ENCODE measurements around the gene ZEB1.

Gene ZEB1

DNA sequence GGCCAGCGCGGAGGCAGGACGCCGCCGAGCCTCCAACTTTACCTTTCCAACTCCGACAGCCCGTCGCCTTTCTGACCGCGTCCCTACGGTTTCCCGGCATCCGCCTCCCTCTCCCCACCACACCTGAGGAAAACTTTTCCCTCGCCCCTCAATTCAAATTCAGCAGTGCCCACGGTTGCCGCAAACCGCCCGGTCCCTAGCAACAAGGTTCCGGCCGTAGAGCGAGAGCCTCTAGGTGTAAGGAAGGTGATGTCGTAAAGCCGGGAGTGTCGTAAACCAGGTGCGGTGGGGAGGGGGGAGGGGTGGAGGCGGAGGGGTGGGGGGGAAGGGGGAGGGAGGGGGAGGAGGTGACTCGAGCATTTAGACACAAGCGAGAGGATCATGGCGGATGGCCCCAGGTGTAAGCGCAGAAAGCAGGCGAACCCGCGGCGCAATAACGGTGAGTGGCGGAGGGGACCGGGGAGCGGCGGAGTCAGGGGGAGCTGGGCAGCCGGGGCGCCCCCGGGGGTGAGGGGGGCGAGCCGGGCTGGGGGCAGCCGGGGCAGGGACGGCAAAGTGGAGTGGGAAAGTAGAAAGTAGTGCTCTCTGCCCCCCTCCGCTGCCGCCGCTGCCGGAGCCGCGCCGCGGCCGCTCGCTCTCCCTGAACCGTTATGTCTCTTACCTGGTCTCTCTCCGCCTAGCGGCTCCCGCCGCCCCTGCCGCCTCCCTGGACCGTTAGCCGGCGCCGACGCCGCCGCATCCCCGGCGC, at the start of gene ZEB1:
TSS of gene ZEB1 (plus strand) at position 363 of the 748 bp plus-strand sequence. CDS start at position 382, 19 bp downstream.
- peak; percentile 81 to 90 for DNase-seq (ENCODE audit: low read depth in 2 of 2)

DNA sequence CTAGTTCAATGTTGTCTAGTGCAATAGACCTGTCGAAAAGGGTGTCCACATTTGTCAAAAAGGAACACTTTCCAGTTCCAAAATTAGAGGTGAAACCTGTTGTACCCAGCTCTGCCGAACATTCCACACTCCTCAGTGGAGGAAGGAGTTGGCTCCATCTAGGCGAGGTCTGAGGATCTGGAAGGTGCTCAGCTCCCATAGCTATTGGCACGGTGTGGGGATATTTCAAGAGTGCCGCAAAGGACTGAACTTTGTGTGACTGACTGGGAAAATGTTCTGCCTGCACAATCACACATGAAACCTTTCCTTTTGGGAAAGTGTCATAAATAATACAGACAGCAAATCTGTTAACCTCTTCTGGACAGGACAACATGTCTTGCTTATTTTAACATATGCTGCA, 48.1 kb upstream of the ZEB1 start:
- DNase-seq (ENCODE audit: low read depth in 2 of 2) = no peak

DNA sequence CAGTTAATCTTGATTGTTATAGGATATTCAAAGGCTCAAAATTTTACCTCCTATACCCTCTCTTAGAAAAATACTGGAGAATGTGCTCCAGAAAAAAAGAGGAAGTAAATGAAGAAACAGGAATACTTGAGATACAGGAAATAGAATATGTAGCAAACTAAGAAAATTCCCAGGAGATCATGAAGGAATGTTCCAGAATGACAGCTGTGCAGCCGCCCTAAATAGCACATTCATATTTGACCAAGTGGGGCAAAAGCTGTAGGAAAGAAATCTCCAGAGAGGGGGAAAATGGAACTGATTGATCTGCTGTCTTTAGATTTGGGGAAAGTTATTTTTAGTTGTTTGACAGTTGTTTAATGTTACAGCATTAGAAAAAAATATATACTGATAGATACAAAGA, 46.2 kb upstream of the ZEB1 start:
- no peak for DNase-seq (ENCODE audit: low read depth in 2 of 2)

DNA sequence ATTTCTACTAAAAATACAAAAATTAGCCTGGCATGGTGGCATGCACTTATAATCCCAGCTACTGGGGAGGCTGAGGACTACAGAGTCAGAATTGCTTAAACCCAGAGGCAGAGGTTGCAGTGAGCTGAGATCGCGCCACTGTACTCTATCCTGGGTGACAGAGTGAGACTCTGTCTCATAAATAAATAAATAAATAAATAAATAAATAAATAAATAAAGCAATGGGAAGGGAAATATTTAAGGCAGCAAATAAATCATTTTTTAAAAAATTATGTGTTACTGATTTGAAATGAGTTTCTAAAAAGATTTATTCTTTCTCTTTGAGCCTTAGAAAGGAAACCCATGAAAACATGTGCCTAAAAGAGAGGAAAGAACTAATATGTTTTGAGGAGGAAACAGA, 45.2 kb upstream of the ZEB1 start:
- no peak for DNase-seq (ENCODE audit: low read depth in 2 of 2)

DNA sequence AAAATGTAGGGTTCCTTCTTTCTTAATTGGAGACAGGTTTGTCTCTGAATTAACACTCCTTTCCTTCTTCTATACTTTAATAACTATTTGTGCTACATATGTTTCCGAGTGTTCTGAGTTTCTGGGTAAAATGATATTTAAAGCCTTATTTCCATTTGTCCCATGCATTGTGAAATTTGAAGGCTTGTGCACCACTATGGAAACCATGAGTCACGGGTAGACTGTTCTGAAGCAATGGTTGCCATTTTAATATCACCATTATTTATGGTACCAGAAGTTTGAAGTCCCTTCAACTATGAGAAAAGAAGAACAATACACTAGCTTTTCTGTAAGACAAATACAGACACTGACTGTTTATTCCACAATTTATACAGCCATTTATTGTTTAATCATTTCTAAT, 44.7 kb upstream of the ZEB1 start:
- no peak for DNase-seq (ENCODE audit: low read depth in 2 of 2)

DNA sequence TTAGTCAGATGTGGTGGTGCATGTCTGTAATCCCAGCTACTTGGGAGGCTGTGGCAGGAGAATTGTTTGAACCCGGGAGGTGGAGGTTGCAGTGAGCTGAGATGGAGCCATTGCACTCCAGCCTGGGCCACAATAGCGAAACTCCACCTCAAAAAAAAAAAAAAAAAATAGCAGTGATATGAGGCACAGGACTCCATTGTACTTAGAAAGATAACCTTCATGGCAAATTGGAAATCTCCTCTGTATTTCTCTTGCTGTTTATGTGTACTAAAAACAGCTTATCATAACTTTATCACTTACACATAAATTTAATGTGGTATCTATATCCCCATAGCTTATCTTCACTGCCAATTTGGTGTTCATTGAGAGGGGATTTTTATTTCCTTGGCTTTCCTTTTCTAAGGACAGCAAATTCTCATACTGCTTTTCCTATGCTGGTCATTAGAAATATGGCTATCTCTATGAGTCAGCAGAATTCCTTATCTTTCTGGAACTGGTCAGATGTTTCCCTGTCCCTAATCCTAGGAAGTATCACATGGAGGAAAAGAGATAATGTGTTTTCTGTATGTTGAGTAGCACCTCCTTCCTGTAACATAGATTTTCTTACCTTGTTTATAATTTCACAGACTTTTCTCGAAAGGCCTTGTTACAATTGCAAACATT, 40.6 kb upstream of the ZEB1 start:
- no peak for DNase-seq (ENCODE audit: low read depth in 2 of 2)

DNA sequence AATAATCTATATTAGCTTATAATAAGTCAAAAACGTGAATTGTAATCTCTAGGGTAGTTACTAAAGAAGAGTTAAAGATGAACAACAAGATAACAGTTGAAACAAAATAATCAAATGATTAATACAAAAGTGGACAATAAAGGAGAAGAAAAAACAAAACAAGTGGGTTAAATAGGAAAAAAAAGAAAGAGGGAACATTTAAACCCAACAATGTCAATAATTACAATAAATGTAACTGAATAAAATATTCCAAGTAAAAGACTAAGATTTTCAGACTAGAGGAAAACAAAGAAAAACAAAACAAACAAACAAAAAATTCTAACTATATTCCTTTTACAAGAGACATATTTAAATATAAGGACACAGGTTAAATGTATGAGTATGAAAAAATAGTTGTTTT, 38.0 kb upstream of the ZEB1 start:
- DNase-seq (ENCODE audit: low read depth in 2 of 2) = no peak

DNA sequence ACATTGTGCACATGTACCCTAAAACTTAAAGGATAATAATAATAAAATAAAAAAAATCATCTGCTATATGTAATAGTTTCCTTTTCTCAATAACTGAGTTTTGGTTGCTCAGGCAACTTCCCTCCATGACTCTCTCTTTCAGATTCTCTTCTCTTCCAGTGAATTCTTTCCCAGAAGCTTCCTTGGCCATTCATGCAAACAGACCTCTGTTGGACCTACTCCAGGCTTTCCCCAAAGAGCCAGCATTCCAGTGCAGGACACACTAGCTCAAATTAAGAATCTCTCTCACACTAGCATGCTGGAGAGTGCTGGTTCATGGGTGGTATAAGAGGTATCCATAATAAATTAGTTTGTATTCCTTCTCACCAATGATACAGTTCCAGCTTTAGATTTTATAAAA, 31.0 kb upstream of the ZEB1 start:
- DNase-seq (ENCODE audit: low read depth in 2 of 2) = no peak

DNA sequence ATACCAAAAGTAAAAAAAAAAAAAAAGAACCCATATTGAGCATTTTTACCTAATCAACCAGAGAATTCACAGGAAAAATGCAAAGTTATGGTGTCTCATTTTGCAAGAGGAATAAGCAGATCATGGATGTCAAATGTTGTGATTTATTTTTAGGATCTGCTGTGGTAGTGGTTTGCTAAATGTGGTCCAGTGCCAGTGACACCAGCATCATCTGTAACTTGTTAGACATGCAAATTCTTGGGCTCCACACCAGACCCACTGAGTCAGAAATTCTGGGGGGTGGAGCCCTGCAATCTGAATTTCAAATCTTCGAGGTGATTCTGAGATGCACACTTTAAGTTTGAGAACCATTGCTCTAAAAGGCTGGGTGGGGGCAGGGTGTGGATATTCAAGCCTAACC, 30.1 kb upstream of the ZEB1 start:
- no peak for DNase-seq (ENCODE audit: low read depth in 2 of 2)

DNA sequence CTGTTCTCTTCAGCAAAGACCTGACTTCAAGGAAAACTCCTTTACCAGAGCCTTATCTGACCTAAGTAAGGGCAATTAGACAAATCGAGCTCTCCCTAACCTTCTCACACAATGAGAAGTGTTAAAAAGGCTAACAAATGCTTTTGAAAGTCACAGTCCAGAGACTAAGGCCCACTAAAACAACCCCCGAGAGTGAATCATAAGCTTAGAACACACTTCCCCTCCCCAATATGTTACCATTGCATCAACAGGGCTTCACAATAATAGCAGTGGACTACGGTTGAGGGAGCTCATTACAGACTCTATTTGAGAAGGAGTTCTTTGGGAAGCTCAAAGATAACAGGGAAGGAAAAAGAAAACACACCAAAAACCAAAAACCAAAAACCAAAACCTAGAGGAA, 28.6 kb upstream of the ZEB1 start:
- DNase-seq (ENCODE audit: low read depth in 2 of 2) = no peak

DNA sequence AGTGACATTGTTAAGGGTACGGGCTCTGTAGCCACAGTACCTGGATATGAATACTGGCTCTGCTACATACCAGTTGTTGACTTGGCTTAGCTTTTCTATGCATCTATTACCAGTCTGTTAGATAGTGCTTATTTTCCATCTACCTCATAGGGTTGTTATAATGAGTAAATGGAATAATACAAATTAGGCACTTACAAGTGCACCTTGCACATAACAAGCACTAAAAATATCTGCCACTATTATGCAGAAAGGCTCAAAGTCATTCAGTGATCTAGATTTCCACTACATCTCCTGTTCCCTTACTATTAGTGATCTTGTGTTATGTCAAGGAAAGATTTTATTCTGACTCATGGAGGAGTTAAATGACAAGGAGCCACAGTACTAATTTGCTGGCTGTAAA, 27.9 kb upstream of the ZEB1 start:
- no peak for DNase-seq (ENCODE audit: low read depth in 2 of 2)

DNA sequence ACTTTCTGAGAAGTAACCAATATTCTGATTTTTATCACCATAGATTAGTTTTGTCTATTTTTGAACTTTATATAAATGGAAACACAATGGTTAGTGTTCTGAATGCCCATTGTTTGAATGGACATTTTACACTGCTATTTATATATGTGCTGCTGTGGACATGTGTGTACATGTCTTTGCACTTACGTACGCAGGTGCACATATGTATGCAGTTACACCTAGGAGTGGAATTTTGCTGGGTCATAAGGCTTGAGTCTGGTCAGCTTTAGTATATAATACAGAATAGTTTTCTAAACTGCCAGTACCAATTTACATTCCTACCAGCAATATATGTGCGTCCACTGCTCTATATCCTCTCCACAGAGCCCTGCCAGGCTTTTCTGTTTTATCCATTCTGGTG, 24.5 kb upstream of the ZEB1 start:
- DNase-seq (ENCODE audit: low read depth in 2 of 2) = no peak

DNA sequence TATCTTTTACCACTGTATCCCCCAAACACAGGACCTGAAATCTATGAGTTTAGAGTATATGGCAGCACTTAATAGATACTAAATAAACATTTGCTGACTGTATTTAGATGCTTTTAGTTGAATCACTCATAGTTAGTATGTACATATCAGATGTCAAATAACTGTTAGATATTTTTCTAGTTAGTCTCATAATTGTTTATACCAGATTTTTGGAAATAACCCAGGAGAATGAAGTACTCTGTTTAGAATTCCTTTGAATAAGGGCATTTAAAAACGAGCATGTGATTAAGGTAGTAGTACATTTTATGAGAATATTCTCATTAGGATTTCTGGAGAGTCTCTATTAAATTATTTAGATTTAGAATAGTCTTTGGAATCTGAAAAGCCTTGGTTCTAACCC, 22.3 kb upstream of the ZEB1 start:
- no peak for DNase-seq (ENCODE audit: low read depth in 2 of 2)

DNA sequence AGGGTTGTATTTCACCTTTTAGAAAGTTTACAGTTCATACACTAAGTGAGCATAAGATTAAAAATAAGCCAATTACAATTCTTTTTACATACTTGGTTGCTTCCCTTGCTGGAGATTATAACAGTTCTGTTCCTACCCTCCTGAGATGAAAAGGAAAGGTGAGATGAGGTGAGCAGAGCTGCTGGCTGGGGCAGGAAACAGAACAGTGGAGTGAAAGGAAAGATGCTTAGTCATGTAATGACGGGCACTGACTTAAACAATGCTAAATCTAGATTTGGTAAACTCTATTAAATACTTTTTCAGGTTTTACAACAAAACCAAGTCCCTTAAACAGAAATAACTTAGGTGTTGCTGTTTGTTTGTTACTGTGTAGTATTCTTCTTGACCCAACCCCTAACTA, 19.9 kb upstream of the ZEB1 start:
- no peak for DNase-seq (ENCODE audit: low read depth in 2 of 2)

DNA sequence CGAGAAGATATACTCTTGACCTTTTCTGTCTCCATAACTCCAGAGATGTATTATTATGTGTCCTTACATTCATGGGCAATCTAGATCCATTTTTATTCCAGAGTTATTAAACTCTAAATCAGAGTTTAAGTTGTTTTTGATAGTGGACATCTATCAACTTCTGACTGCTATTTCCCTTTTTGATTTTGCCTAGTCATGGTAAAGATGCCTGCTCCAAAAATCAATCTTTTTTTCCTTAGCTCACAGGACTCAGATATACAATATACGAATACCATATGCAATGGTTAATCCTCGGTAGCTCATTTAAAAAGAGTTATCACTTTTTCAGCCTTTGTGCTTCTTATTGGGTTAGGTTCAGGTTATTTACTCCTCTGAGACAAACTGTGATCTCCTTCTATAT, 15.8 kb upstream of the ZEB1 start:
- DNase-seq (ENCODE audit: low read depth in 2 of 2) = no peak

DNA sequence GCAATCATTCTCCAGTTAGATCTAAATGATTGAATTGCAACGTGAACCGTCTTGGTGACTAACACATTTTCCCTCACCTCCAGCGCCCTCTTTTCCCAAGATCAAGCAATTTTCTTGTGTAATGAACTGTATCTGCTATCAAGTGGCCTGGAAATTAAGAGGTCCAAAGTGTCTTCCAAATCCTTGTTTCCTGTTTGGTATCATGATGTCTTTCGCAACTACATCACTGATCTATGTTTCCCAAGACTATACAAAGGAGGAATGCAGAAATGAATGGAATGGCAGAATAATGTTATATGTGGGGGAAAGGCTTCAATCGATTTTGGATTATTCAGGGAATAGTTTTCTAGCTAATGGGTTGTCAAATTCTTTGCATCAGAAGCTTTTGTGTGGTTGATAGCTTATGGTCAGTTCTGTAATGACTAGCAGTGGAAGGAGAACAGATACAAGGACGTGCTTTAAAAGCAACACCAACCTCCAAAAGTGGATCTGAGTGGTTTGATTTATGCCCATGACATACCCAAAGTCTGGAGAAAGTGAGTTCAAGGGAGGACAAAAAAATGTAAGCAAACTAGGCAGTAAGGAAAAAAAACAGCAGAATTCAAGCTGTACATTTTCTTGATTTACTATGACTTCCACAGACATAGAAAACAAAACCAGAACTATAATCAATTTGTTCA, 14.6 kb upstream of the ZEB1 start:
- DNase-seq (ENCODE audit: low read depth in 2 of 2) = no peak

DNA sequence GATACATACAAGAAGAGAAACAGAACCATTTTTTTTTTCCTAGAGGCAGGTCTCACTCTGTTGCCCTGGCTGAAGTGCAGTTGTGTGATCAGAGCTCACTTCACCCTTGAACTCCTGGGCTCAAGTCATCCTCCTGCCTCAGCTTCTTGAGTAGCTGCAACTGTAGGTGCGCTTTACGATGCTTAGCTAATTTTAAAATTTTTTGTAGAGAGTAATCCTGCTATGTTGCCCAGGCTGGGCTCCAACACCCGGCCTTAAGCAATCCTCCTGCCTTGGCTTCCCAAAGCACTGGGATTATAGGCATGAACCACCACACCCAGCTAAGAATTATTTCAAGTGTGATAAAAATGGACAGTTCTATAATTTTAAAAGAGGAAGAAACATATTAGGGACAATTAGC, 5.6 kb upstream of the ZEB1 start:
- no peak for DNase-seq (ENCODE audit: low read depth in 2 of 2)

DNA sequence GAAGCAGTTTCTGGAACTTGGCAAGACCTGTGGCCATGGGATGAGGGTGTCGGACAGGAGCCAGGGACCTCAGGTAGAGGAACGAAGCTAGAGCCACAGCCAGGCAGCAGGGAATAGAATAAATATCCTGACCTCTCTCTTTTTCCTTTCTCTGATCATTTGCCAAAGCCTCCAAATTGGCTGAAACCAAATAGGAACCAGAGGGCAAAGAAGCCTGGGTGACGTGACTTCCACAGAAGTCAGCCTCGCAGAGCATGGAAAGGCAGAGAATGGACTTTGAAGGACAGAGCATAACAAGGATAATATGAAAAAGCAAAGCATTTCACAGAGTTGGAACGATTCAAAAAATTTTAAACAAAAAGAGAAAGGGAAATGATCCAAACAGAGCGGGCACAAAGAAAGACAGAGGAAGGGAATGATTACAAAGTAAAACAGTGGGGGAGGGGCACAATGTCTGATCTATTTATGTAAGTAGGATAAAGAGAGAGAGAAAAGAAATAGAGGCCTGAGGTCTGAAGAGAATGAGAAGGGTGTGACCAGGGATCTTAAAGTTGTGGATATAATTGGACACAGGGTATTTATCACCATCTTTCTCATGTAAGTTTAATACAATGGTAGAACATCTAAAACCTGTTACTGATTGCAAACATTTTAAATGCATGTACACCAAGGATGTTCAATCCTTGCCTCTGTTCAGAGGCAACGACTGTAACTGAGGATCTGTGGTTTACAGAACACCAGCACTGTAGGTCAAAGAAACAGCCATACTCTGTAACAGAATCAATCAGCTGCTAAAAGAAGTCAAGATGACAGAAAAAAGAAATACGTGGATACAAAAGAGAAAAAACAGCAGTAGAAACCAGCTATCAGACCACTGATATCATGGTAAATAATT, 4.5 kb upstream of the ZEB1 start:
- no peak for DNase-seq (ENCODE audit: low read depth in 2 of 2)

DNA sequence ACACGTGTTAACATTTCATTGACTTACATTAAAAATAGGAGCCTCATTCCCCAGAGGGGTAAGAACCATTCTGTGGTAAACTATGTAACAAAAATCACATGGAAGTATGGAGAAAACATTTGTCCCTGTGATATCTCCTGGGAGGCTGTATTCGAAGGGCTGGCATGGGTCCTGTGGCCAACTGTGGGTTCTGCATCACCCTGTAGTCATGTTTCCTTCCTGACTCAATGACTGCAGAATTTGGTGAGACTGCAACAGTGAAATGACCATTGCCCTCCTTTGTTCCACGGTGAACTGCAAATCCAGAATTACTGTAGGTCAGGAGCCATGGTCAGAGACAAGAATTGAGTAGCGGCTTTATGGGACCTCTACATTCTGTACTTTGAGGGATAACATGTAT, 3.6 kb upstream of the ZEB1 start:
- DNase-seq (ENCODE audit: low read depth in 2 of 2) = no peak

DNA sequence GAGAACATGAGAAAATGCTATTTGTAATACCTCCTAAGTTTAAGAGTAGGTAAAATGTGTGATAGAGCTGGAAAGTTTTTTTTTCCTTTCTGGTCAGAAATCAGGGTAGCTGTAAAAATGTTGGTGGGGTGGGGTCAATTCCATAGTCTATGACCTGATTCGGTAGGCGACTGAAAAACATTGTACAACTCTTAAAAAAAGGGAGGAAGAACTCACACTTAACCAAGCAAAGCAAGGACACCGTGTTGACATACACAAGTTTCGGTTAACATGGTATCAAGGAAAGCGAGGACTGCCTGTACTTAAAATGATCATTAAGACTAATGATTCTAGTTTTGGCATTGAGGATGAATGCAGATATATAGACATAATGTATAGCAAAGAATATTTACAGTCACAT, 1.8 kb upstream of the ZEB1 start:
- DNase-seq (ENCODE audit: low read depth in 2 of 2) = no peak

DNA sequence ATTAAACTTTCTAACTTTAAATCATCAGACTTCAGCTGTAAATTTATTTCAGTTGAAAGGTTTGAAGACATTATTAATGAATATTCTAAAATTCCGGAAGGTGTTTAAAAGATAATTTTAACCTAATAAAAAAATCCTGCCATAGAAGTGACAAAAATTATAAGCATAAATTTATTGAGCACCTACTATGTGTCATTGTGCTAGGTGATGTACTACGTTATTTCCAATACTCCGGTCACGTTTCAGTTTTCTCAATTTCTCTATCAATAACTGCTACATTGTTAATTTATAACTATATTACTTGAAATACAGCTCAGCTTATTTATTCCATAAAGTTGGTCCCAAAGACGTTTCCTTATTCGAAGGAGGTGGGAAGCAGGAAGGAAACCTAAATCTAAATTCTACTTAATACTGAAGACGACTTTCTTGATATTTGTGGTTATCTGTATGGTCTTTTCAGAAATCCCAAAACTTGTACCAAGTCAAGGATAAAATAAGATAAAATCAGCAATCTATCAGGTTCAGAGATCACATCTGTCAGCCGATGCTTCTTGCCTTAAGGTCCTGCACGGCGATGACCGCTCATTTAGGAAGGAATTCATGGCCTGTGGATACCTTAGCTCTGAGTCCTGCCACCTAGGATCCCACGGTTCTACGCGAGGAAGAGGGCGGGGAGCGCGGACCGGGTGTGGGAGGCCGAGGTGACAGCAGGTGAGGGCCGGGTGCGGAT, 1.2 kb upstream of the ZEB1 start:
- DNase-seq (ENCODE audit: low read depth in 2 of 2) = peak; percentile 66 to 72

Measured in stimulated activated CD4-positive, alpha-beta T cell treated with anti-CD3 and anti-CD28 coated beads, Interleukin-4, amount 100 ng/mL, for 48 hours (primary cell).